ENCODE data around the gene DPH1.

Gene DPH1

GRCh38 chr17:2065949-2066400 lies 36.0 kb downstream of the DPH1 start:
- TF ChIP-seq CTCF (IDR thresholded peaks at IDR 0.05; ENCODE audit: low read depth, low read length): no peak
- no peak overlapping the region for H3K4me3 ChIP-seq (ENCODE audit: low read depth, low read length)

- H3K4me3 ChIP-seq (ENCODE audit: low read depth, low read length): no peak overlapping the region
- TF ChIP-seq CTCF (IDR thresholded peaks at IDR 0.05; ENCODE audit: low read depth, low read length): no peak
These were observed 37.2 kb downstream of the DPH1 start for GRCh38 chr17:2067048-2067561.

GRCh38 chr17:2067608-2068024 lies 37.7 kb downstream of the DPH1 start:
- H3K4me3 ChIP-seq (ENCODE audit: low read depth, low read length): no peak overlapping the region
- no peak for TF ChIP-seq CTCF (IDR thresholded peaks at IDR 0.05; ENCODE audit: low read depth, low read length)

GRCh38 chr17:2068031-2068518 lies 38.1 kb downstream of the DPH1 start:
- peak; percentile 20; the same call in 1 of the 2 replicates for TF ChIP-seq CTCF (IDR thresholded peaks at IDR 0.05; ENCODE audit: low read depth, low read length)
- H3K4me3 ChIP-seq (ENCODE audit: low read depth, low read length): no peak overlapping the region

DNA sequence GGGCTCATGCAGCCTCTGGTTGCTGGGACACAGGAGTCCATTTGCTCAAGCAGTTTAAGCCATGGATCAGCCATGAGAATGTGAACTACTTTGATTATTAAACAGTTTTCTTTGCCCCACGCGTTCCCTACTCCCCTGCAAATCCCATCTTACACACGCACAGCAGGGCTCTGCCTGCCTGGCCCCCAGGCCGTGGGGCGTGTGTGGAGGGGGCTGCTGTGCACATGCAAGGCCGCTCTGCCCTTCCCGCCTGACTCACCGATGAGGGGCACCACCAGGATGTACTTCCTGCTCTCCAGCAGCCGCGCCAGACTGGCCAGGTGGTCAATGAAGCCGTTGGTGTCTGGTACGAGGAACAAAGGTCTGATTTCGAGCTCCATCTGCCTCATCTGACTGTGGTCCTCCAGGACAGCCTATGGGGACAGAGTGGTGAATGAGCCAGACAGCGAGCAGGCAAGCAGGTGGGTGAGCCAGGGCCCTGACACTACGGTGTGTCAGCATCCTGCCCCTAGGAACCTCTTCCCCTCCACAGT lies 38.6 kb downstream of the DPH1 start:
- H3K4me3 ChIP-seq (ENCODE audit: low read depth, low read length): no peak overlapping the region
- no peak for TF ChIP-seq CTCF (IDR thresholded peaks at IDR 0.05; ENCODE audit: low read depth, low read length)

DNA sequence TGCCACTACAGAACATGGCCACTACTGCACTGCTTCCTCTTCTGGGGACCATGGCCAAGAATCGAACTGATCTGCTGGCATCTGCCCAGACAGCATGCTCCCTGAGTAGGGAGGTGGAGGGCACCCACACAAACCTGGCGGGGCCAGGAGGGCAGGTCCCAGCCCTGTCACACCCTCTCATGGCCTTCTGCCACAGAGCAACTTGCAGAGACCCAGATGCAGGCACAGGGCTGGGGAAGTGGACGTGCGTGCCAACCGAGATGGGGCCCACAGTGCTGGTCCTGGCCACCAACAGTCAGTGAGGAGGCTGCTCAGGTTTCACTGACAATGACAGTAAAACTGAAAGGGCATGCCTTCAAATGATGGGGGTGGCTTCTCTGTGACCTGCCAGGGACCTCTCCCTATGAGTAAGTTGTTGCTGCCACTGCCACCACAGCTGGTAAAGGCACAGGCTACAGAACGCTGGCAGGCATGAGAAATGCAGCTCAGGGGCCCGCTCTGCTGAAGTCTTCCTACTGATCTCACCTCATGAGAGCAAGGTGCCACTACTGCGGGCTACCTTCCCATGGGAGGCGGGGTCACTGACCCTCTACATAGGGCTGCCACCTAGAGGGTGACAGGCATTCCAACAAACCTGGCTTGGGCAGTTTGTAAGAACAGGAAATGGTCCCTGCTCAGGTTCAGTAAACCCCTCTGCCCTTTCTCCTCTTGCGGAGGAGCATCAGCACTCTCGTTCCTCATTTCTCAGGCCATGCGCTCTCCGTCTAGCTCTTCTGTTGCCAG lies 40.5 kb downstream of the DPH1 start:
- no peak for TF ChIP-seq CTCF (IDR thresholded peaks at IDR 0.05; ENCODE audit: low read depth, low read length)
- no peak overlapping the region for H3K4me3 ChIP-seq (ENCODE audit: low read depth, low read length)

- no peak for TF ChIP-seq CTCF (IDR thresholded peaks at IDR 0.05; ENCODE audit: low read depth, low read length)
- H3K4me3 ChIP-seq (ENCODE audit: low read depth, low read length): no peak overlapping the region
These were observed 41.1 kb downstream of the DPH1 start for GRCh38 chr17:2071024-2071385.
